ENCODE data around the gene BBX. TPM values are rescaled to one million over a fixed set of nuclear protein-coding genes. Genes with fewer than 3 reads are reported as not detected.

The BBX gene
- total RNA-seq, 1 experiment from 2014 or later = 45.0 TPM

- H3K27me3 Mint-ChIP-seq (ENCODE audit: low read depth) = no peaks in the 10 kb centered on the region
- H3K4me1 Mint-ChIP-seq = peaks cover 25% of the 10 kb centered on the region
- DNase-seq (ENCODE audit: low spot score) = no peak
- H3K4me3 Mint-ChIP-seq = no peak overlapping the region
- H3K36me3 Mint-ChIP-seq = peaks cover 5% of the 10 kb centered on the region; the same call in 1 of the 2 replicates
- ChIA-PET CTCF (interaction anchor here (1.0 to 2.3 kb wide), 6 partner anchors 8 to 271 kb away, joined by 3 to 8 read pairs (median 4); no protein-coding TSS in a partner anchor), POLR2A (no interaction called here)
- no peak for ATAC-seq
- H3K27ac Mint-ChIP-seq = 0 out of 2 replicates have a peak overlapping the region, but pooled peaks have one; percentile 42
- TF ChIP-seq HMGXB4 (CRISPR knock-in tag; IDR thresholded peaks at IDR 0.05) (no peak), TCF7 (CRISPR knock-in tag; IDR thresholded peaks at IDR 0.05; ENCODE audit: low read depth) (no peak), ZNF263 (CRISPR knock-in tag; IDR thresholded peaks at IDR 0.05; ENCODE audit: low read depth) (no peak), EMX1 (CRISPR knock-in tag; IDR thresholded peaks at IDR 0.05) (no peak), CREB1 (CRISPR knock-in tag; IDR thresholded peaks at IDR 0.05) (no peak), ZNF281 (CRISPR knock-in tag; IDR thresholded peaks at IDR 0.05) (no peak), E2F5 (CRISPR knock-in tag; IDR thresholded peaks at IDR 0.05) (no peak)
- no peaks in the 10 kb centered on the region for H3K9me3 Mint-ChIP-seq
These were observed 19.9 kb downstream of the BBX start for GRCh38 chr3:107542665-107543064.

- peaks cover 11% of the 10 kb centered on the region for H3K36me3 Mint-ChIP-seq
- TF ChIP-seq ARID4B (CRISPR knock-in tag; IDR thresholded peaks at IDR 0.05; ENCODE audit: borderline replicate concordance) (no peak), ATF1 (CRISPR knock-in tag; IDR thresholded peaks at IDR 0.05) (no peak), ATF3 (CRISPR knock-in tag; conservative IDR thresholded peaks at IDR 0.05) (no peak), ZNF425 (CRISPR knock-in tag; conservative IDR thresholded peaks at IDR 0.05) (no peak), ZNF671 (CRISPR knock-in tag; IDR thresholded peaks at IDR 0.05) (no peak), AR (CRISPR knock-in tag; IDR thresholded peaks at IDR 0.05) (no peak), SP1 (CRISPR knock-in tag; conservative IDR thresholded peaks at IDR 0.05) (no peak), NR2C2 (CRISPR knock-in tag; IDR thresholded peaks at IDR 0.05) (no peak), CBFB (CRISPR knock-in tag; IDR thresholded peaks at IDR 0.05; ENCODE audit: low read depth) (no peak), GTF2I (CRISPR knock-in tag; conservative IDR thresholded peaks at IDR 0.05) (no peak), ZNF423 (CRISPR knock-in tag; IDR thresholded peaks at IDR 0.05) (no peak), ZNF317 (CRISPR knock-in tag; IDR thresholded peaks at IDR 0.05; ENCODE audit: borderline replicate concordance, low read depth) (no peak), ZNF219 (CRISPR knock-in tag; IDR thresholded peaks at IDR 0.05; ENCODE audit: borderline replicate concordance) (no peak), OVOL2 (CRISPR knock-in tag; IDR thresholded peaks at IDR 0.05; ENCODE audit: borderline replicate concordance) (no peak)
These were observed 20.9 kb downstream of the BBX start for GRCh38 chr3:107543666-107544065.

More at GRCh38 chr3:107543666-107544065, 20.9 kb downstream of the BBX start:
- DNase-seq (ENCODE audit: low spot score) = no peak
- POLR2A ChIA-PET = no interaction called here
- H3K27me3 Mint-ChIP-seq (ENCODE audit: low read depth) = no peaks in the 10 kb centered on the region
- CTCF ChIA-PET = interaction anchor here (0.6 to 2.3 kb wide), 6 partner anchors 9 to 147 kb away, joined by 3 to 8 read pairs (median 4); no protein-coding TSS in a partner anchor
- H3K27ac Mint-ChIP-seq = no peak overlapping the region
- no peak overlapping the region for H3K4me3 Mint-ChIP-seq
- H3K4me1 Mint-ChIP-seq = peaks cover 25% of the 10 kb centered on the region
- H3K9me3 Mint-ChIP-seq = peaks cover 6% of the 10 kb centered on the region
- no peak for ATAC-seq

Data from WTC11 (cell line).